ENCODE data around the gene CAVIN2.

The CAVIN2 gene

DNA sequence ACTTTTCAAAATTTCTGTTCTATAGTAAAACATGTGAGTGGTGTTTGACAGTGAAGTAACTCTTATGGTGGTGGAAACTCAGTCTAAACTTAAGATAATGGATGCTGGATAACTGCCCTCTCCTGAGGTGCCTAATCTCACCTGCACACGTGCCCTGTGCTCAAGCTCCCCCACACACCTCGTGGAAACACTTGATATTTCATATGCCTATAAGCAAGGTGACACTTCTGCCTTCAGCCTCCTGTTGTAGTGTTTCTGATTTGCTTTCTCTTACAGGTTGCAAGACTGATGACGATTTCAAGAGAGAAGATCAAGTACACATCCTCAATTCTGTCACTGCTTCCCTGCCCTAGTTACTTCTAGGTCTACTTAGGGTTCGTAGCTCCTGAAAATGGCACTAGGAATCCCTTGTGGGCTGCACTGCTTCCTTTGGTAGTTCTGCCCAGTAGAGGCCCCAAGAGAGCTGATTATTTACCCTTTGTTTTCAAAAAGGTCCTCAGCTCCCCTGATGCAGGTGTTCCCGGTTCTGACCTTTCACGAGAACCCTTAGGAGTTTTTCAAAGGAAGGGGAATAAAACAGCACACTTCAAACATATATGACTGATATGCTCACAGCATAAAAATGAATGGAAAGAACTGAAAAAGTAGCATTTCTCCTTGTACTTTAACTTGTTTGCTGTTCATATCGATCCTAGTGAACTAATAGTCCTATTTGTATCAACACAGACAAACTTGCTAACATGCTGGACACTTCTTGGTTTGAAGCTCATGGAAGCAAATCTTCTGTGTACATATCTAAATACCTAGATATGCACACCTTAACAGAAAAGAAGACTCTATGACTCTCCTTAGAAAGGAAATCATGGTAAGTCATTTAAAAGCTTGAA lies 6.7 kb downstream of the CAVIN2 start:
- no peak for FAIRE-seq

DNA sequence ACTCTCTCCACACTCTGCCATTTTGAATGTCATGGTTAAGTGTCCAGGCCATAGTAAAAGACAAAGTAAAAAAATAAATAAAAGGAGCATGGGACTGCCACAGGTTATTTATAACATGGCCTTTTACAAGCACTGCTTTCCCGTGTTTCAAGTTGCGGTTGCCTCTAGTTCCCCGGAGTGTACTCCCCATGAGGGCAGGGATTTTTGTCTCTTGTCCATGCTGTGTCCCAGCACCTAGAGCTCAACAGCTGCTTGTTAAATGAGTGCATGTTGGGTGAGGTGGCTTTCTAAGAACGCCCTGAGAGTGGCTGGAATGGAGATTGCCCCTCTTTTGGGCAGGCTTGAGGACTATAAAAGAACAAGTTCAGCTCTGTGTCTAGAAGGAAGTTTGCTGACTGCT lies 8.4 kb downstream of the CAVIN2 start:
- no peak for FAIRE-seq

DNA sequence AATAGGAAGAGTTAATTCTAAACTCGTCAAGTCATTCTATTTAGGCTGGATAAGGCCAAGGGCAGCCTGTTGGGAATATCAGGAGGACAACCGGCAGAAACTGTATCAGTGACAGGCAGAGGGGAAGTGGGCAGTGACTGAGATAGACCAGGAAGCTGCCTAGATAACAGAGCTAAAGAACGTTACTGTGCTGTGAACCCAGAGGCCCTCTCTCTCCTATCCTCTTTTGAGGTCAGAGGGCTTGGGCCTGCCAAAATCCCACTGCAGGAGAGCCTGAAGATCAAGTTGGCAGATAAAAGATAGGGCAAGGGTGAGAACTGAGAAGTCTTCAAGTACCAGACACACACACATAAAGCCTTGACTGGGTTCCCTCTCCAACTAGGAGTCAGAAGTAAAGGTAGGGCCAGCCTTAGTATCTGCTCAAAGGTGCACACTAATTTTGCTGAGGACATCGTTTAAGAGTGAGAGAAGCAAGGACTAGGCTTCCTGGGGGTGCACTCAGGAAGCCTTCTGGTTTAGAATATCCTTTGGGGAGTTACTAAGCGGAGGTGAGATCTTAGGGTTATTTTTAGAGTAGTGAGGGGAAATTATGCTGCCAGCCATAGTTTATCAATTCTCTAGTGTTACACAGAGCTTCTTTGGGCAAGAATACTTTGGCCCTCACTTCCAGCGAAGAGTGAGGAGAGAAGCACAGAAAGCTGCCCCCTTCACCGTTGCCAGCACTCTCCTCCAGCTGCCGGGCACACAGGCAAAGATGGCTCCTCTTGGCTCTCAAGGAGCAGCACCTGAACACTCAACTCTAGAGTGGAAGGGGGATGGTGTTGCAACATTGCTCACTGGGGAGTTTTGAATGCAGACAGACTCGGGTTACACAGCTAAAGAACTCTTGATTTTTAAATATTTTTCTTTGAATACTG lies 9.8 kb downstream of the CAVIN2 start:
- no peak for FAIRE-seq

DNA sequence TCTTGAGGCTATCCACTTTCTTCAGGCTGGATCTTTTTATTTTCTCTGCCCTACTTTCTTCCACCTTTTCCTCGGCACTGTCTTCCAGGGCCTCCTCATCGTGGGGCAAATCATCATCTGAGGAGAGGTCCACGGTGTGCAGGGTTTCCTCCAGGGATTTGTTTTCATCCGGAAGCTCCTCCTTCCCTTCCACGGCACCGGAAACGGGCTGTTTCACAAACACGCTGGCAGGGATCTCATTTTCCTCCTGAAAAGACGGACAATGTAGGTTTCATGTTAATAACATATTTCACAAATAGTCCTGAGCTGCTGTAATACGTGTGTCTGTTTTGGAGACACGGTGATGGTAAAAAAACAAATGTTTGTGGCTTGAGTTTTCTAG lies 10.4 kb downstream of the CAVIN2 start:
- FAIRE-seq, result no peak

DNA sequence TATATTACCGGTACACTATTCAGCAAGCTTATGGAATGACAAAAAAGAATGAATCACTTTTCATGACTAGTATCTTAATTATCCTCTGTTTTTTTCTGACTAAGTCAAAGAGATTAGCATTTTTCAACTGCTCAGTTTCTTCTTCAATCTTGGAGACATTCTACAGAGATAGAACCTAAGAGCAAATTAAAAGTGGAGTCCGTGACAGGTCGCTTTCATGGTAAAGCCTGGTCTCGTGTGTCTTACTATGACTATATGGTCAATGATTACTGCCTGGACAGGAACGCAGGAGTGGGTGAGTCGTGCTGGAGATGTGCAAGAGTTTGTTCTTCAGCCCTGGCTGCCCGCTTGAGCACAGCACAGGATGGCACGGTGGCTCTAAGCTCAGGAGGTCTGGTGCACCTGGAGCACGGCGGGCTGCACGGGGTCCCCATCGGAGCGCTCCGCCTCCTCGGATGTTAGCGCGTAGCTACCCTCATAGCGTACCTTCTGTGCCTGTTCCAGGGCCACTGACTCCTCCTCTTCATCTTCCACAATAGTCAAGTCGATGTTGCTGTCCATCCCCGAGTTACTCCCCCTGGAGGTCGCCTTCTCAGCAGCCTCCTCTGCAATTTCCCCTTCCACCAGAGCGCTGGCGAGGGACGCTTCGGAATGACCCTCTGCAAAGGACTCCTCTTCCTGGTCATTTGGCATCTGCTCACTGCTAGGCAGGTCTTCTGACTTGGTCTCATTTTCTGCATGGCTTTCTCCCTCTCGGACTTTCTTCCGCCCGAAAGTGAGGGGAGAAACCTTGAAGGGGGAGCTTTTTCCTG lies 11.1 kb downstream of the CAVIN2 start:
- FAIRE-seq, result no peak

DNA sequence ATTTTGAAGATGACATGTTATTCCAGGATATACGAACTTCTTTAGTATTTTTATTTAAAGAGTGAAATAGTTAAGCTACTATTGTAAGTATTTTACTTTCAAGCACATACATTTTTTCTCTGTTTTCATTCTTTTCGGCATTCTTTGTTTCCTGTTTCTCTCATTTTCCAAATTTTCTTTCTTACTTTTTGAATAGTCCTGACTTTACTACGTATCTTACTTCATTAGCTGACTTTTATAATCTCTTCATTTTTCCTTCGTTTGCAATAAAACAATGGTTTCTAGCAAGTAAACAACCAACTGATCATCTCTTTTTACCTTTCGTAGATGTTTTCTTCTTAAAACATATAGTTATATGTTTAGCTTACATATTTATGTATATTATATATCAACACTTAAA lies 11.8 kb downstream of the CAVIN2 start:
- no peak for FAIRE-seq

DNA sequence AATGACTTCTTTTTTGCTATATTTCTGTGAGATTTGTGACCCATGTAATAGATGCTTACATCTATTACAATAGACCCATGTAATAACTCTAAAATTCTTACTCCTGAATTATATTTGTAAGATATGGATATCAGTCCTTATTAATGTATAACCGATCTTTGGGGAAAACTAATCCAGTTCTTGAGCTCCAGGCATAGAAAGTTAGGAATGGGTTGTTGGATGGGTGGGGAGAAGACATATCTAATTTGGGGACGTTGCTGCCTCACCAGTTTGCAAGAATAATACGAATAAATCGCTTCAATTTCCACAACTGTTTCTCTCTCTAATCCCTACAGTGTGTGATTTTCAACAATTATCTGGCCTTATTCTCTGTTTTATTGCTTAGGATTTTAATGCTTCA lies 13.5 kb downstream of the CAVIN2 start:
- no peak for FAIRE-seq

DNA sequence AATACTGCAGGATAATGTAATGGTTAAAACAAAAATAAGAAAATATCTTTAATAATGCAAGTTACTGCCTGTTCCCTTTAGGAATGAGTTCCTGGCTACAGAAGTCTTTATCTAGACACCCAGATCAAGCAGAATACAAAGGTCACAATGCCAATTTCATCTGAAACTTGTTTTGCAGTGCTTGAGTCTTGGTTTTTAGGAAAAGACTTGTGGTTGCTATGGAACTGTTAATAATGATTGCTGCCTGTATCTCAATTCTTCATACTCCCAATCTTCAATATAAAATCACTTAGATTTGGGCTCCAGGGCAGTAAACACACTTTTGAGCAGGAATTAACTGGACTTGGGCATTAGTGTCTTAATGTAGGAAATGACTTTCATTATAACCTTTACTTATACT lies 14.2 kb downstream of the CAVIN2 start:
- FAIRE-seq, result no peak

DNA sequence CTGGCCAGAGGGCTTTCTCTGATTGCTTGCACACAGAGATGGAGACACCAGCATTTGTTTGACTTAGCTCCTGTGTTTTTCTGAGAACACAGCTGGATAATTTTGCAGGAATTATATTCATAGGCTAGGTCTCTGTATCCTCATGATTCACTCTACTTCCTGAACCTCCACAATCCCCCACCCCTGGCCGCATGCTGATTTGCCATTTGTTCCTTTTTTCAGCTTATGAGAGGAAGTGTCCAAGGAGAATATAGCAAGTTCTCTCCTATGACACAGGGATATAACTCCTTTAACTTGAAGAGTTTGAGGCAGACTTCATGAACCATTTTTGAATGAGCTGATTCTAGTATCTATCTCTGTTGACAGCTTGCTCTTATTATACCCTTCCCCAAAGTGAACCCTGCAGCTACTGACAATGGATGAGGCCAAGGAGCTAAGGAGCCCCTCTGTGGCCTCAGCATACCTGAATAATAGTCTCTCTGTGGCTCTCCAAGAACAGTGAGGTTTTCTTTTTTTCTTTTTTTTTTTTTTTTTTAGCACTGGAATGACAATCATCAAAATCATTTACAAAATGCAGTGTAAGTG lies 15.4 kb downstream of the CAVIN2 start:
- no peak for FAIRE-seq

DNA sequence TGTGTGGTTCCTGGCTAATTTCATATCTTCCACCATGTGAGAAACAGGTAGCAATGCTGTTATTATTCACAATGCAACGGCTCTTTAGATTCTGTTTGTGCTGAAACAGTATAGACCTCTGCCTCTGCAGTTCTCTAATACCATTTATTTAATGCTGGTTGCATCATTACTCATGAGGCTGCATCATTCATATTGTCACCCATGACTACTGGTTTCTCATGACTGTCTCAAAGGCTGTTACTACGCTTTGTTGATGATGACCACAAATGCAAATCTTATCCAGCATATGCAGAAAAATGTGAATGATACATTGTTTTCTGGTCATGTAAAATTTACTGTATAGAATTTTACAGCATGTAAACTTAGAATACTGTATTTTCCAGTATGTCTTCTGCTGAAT lies 22.5 kb downstream of the CAVIN2 start:
- FAIRE-seq, result no peak

DNA sequence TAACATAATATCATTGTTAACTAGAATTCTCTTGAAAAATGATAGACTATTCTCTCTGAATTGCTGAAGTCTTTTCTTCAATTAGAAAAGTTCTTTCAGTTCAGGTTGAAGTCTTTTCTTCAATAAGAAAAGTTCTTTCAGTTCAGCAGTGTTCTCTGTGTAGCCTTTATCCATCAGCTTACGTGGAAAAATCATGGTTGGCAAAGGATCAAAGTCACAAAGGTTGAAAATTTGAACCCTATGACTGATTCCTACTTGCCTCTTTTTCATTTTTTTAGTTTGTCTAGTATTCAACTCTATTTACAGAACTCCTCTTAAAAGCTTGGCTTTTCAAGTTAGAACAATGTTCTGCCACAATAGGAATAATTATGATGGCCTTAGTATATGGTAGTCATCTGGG lies 25.8 kb downstream of the CAVIN2 start:
- FAIRE-seq, result no peak

DNA sequence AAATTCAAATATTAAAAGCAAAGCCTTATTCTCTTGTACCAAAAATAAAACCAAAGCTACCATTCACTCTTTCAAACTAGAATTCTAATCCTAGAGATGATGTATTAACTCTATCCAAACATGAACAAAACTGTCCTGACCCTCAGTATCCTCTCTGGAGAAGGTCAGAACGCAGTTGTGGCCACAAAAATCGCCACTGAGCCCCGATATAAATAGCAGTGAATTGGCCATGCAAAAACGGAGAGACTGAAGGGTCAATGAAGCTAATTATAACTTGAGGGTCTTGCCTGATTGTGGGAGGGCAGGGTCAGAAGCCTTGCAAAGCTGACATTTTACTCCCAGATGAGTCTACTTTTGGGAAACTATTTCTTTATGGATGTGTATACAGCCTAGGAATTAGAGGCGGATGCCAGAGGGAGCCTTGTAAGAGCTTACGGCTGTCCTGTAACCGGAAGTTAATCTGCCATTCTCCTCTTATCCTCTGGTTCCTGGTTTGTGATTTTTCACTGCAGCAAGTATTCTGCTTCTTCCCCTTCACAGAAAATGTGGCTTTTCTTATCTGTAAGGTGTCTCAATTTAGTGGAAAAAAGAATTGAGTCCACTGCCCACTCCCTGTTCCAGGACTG lies 28.1 kb downstream of the CAVIN2 start:
- no peak for FAIRE-seq

DNA sequence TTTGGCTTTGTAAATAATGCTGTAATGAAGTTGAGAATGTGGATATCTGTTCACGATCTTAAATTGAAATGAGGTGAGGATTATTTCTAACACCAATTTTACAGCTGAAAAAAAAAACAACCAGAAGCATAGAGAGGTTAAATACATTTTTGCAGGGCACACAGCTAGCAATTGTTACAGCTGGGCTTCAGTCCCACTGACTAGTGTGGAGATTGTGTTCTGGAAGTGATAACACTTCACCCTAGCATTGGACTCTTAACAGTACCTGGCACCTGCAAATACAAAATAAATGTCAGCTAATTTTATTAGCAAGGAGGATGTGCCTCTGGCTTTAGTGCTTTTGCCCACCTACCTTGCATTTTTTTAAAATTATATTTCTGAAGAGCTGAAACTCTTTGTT lies 28.8 kb downstream of the CAVIN2 start:
- FAIRE-seq, result no peak

DNA sequence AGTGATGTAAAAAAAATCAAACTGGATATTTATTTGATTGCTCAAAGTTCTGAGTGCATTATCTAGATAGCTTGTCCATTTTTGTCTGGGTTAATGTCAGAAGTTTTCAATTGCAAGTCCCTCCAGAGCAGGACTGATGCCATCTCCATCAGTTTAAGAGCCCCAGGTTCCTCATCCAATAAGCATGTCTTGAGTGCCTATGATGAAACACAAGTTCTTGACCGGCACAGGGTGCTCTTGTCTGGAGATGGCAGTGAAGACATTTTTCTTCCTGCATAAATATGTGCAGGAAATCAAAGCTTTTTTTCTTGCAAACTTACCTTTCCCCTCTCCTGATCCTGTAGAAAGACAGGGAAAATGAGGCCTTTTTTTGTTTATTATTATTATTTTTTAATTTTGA lies 31.9 kb downstream of the CAVIN2 start:
- FAIRE-seq, result no peak

DNA sequence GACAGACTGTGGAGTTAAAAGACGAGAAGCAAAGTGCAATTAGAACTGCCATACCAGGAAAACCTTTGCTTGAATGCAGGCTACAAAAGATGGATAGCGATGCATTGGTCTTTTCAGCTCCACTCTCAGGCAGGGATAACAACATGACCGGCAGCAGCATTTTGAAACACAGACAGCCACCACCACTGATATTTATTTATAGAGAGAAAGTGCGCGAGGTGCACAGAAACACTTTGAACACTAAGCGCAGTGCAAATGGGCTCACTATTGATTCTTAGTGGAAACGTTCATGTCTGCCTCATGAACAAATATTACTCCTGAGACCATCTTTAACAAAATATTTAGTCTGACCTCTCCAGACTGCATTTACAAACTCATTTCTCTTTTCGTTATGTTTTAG lies 32.9 kb downstream of the CAVIN2 start:
- FAIRE-seq, result no peak

DNA sequence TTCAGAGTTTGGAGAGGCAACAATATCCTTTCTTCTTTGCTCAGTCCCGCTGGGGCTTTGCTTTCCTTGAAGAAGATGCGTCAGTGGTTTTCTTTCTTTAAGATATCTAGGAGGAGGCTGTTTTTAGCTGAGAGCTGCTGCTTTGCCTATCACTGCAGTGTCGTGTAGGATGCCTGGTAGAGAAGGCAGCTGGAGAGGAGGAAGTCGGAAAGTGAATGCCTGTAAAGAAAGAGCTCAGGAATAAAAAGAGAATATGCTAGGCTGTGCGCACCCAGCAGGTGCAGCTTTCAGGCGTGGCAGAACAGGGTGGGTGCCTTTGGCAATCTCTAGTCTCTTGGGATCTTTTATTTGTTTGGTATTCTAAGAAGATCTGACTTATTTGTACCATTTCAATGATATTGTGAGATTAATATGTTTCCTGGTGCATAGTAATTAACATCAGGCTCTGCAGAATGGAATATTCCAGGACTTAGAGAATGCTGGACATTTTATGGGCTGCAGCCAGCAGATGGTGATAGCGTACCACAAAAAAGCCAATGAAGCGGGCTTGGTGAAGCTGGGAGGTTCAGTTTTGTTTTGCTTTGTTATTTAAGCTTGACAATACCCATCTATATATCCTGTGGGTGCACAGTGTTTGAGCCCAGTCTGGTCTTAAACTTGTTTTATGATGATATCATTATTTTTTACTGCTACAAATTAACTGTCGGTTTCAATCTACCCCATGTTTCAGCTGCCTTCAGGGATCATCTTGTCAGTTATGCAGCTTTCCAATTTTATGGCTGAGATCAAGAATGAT lies 34.9 kb downstream of the CAVIN2 start:
- FAIRE-seq, result peak; percentile 92

DNA sequence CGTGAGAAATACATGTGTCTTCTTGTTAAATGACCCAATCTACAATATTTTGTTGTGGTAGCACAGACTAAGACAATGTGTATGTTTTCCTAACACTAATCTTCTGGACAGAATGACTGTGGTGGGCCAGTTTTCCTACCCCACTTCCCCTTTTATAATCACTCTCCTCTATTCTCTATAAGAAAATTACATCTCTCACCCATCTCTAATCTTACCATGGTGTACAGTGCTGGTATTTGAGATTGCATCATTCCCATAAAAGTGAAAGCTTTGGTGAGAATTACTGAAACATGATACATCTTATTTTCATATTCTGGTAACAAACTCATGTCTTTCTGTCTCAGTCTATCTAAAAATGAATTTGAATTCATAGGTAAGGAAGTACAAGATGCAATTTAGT lies 40.5 kb downstream of the CAVIN2 start:
- no peak for FAIRE-seq

DNA sequence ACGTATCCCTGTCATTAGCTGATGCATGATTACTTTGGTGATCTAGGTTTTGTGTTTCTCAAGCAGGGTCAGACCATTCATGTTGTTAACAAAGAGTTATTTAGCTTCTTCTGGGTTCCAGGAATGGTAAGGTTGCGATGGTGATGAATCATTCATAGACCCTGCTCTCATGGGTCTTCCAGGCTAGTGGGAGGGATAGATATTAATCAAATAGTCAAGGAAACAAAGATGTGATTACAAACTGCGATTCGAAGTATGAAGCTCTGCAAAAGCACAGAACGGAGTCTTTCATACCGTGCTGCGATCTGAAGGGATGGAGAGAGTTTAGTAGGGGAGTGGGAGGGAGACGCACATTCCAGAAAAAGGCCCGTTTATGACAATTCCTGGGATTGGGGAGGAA lies 42.1 kb downstream of the CAVIN2 start:
- FAIRE-seq, result no peak

DNA sequence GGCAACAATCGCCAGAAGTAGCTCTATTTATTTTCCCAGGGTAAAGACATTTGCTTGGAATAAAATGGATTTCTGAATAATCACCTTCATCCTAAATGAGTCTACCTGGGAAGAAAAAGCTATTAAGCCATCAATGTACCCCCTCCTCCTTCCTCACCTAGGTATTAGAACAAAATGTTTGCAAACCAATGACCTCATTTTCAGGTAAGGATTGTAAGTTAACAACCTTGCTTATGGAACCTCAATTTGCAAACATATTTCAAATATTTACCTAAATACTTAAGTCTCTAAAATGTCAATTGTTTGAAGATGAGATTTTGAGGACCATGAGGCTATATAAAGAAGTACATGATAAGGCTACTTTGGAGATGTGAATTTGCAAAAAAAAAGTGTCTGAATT lies 43.9 kb downstream of the CAVIN2 start:
- FAIRE-seq, result no peak

DNA sequence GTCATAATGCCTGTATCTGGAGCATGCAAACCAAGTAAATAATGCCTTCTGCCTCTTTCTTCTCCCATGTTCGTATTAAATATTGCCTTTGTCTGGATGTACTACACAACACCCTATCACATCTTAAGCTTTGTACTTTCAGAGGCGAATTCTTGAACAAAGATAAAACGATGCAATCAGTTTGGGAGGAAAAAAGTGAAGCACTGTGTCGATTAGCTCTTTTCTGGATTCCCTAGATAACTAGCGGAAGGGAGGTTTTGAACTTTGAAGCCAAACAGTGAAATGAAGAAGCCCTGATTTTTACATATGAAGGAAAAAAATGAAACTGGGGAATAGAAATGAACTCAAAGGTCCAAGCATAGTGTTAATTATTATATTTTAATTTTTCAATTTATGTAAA lies 44.7 kb downstream of the CAVIN2 start:
- no peak for FAIRE-seq

DNA sequence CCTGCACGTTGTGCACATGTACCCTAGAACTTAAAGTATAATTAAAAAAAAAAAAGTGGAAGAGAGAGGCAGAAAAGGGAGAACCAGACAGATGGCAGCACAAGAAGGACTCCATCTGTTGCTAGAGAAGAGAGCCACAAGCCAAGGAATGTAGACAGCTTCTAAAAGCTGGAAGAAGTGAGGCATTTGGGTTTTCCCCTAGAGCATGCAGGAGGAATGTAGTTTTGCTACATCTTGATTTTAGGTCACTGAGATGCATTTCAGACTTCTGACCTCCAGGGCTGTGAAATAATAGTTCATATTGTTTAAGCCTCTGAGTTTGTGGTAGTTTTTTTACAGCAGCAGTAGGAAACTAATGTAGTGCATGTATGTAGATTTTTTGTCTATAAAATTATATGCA lies 46.0 kb downstream of the CAVIN2 start:
- FAIRE-seq, result no peak
